KBM-7 (cell line): ENCODE results near the gene RTL1.

Experiments
- DNase-seq: peaks from one replicate; pipeline ENCODE4 v3.0.0-alpha.2; 2015
- in situ Hi-C: fragments of 300-500 bp; cut with MboI; formaldehyde crosslinking; loops from 2 replicates; pipeline ENCODE4 v1.14.3; 2020; ENCODE audit warnings: low sequenced_read_pairs, low pct_unique_long_range_greater_than_20kb, mixed read lengths

The RTL1 gene

GRCh38 chr14:100858838-100859220, 44.7 kb downstream of the RTL1 start:
- in situ Hi-C loops = no loop called here
- DNase-seq = no peak

GRCh38 chr14:100857923-100858837, 45.3 kb downstream of the RTL1 start:
- no peak for DNase-seq
- in situ Hi-C loops = no loop called here

GRCh38 chr14:100857233-100857922, 46.1 kb downstream of the RTL1 start:
- in situ Hi-C loops = no loop called here
- DNase-seq = no peak

- in situ Hi-C loops = no loop called here
- no peak for DNase-seq
Observed at GRCh38 chr14:100856056-100856950, 47.2 kb downstream of the RTL1 start.

GRCh38 chr14:100855256-100855930, 48.1 kb downstream of the RTL1 start:
- in situ Hi-C loops = no loop called here
- no peak for DNase-seq

GRCh38 chr14:100854435-100854834, 49.1 kb downstream of the RTL1 start:
- no peak for DNase-seq
- in situ Hi-C loops = no loop called here

GRCh38 chr14:100851946-100852620, 51.4 kb downstream of the RTL1 start:
- in situ Hi-C loops = no loop called here
- DNase-seq = no peak

GRCh38 chr14:100851586-100851916, 52.0 kb downstream of the RTL1 start:
- in situ Hi-C loops = no loop called here

GRCh38 chr14:100850841-100851585, 52.5 kb downstream of the RTL1 start:
- peak; percentile 81 for DNase-seq
- in situ Hi-C loops = no loop called here

More at GRCh38 chr14:100851586-100851916, 52.0 kb downstream of the RTL1 start:
- DNase-seq = no peak

GRCh38 chr14:100849115-100849781, 54.3 kb downstream of the RTL1 start:
- DNase-seq = peak; percentile 40
- in situ Hi-C loops = no loop called here

- in situ Hi-C loops = no loop called here
Observed at GRCh38 chr14:100846309-100846859, 57.1 kb downstream of the RTL1 start.

GRCh38 chr14:100845341-100845740, 58.2 kb downstream of the RTL1 start:
- in situ Hi-C loops = no loop called here
- DNase-seq = no peak

More at GRCh38 chr14:100846309-100846859, 57.1 kb downstream of the RTL1 start:
- no peak for DNase-seq

- no peak for DNase-seq
- in situ Hi-C loops = no loop called here
Observed at GRCh38 chr14:100844846-100845245, 58.7 kb downstream of the RTL1 start.

- no peak for DNase-seq
- in situ Hi-C loops = no loop called here
Observed at GRCh38 chr14:100844421-100844820, 59.1 kb downstream of the RTL1 start.

- in situ Hi-C loops = no loop called here
- DNase-seq = no peak
Observed at GRCh38 chr14:100844082-100844408, 59.5 kb downstream of the RTL1 start.

- in situ Hi-C loops = no loop called here
- peak; percentile 47 for DNase-seq
Observed at GRCh38 chr14:100842799-100843198, 60.7 kb downstream of the RTL1 start.

GRCh38 chr14:100841761-100842403, 61.6 kb downstream of the RTL1 start:
- DNase-seq = no peak
- in situ Hi-C loops = no loop called here
